Neural cell (in vitro differentiated cells): Measurements from ENCODE around the gene CREB3L1. TPM values are rescaled to one million over a fixed set of nuclear protein-coding genes. Genes with fewer than 3 reads are reported as not detected.

Experiments
- H2AFZ ChIP-seq: fragments of 200-600, 300-800 bp; sonication (generic), shearing (Covaris generic); 2 replicates; pipeline ENCODE4 v1.6.0; 2014; ENCODE audit warnings: low read depth, mild to moderate bottlenecking, antibody characterized with exemption, low read length, moderate library complexity
- H3F3A ChIP-seq: fragments of 200-600 bp; shearing (Covaris generic); 2 replicates; pipeline ENCODE4 v1.6.1; 2016; ENCODE audit warnings: mild to moderate bottlenecking, moderate library complexity, mixed read lengths, antibody characterized with exemption, low read length; ENCODE audit not compliant: insufficient read depth, poor library complexity, severe bottlenecking
- H3K27ac ChIP-seq: fragments of 200-600, 300-800 bp; sonication (generic), shearing (Covaris generic); 2 replicates; pipeline ENCODE4 v1.5.1; 2014; ENCODE audit warnings: mild to moderate bottlenecking, low read length, moderate library complexity
- H3K27me3 ChIP-seq: fragments of 300-800, 200-600 bp; sonication (generic), shearing (Covaris generic); 2 replicates; pipeline ENCODE4 v1.6.0; 2014; ENCODE audit warnings: mild to moderate bottlenecking, low read depth, low read length, moderate library complexity; ENCODE audit not compliant: insufficient read depth
- H3K36me3 ChIP-seq: fragments of 300-800, 200-600 bp; sonication (generic), shearing (Covaris generic); 2 replicates; pipeline ENCODE4 v1.5.1; 2014; ENCODE audit warnings: mild to moderate bottlenecking, antibody characterized with exemption, low read length, moderate library complexity; ENCODE audit not compliant: insufficient read depth
- H3K4me2 ChIP-seq: fragments of 300-800, 200-600 bp; sonication (generic), shearing (Covaris generic); 2 replicates; pipeline ENCODE4 v1.6.0; 2014; ENCODE audit warnings: mild to moderate bottlenecking, low read length
- H3K4me3 ChIP-seq: fragments of 300-800, 200-600 bp; sonication (generic), shearing (Covaris generic); 2 replicates; pipeline ENCODE4 v1.5.1; 2014; ENCODE audit warnings: mild to moderate bottlenecking, low read length, moderate library complexity
- H3K79me2 ChIP-seq: fragments of 200-600 bp; shearing (Covaris generic); replicated peaks from 2 replicates; pipeline ENCODE4 v1.6.0; 2014; ENCODE audit warnings: mild to moderate bottlenecking, low read length, moderate library complexity; ENCODE audit not compliant: insufficient read depth
- H3K9ac ChIP-seq: fragments of 300-800, 200-600 bp; sonication (generic), shearing (Covaris generic); 2 replicates; pipeline ENCODE4 v1.6.1; 2016; ENCODE audit warnings: mild to moderate bottlenecking, low read length, mixed read lengths
- H3K9me2 ChIP-seq: fragments of 200-600 bp; shearing (Covaris generic); 2 replicates; pipeline ENCODE4 v1.6.1; 2016; ENCODE audit warnings: mild to moderate bottlenecking, low read length, mixed read lengths; ENCODE audit not compliant: insufficient read depth
- H3K9me3 ChIP-seq: fragments of 200-600, 300-800 bp; sonication (generic), shearing (Covaris generic); 2 replicates; pipeline ENCODE4 v1.6.1; 2016; ENCODE audit warnings: mild to moderate bottlenecking, mixed run types, low read length, moderate library complexity, mixed read lengths
- H4K20me1 ChIP-seq: fragments of 200-600 bp; shearing (Covaris generic); 2 replicates; pipeline ENCODE4 v1.6.1; 2016; ENCODE audit warnings: mild to moderate bottlenecking, mixed run types; ENCODE audit not compliant: insufficient read depth
- CTCF ChIP-seq: fragments of 450-650 bp; IDR thresholded peaks from 2 replicates; pipeline ENCODE4 v1.5.1; 2014; ENCODE audit warnings: antibody characterized with exemption, mild to moderate bottlenecking, moderate library complexity; ENCODE audit not compliant: poor library complexity, severe bottlenecking
- EP300 ChIP-seq: fragments of 450-650 bp; conservative IDR thresholded peaks from 2 replicates; pipeline ENCODE4 v1.6.1; 2014; ENCODE audit warnings: antibody characterized with exemption, mild to moderate bottlenecking, moderate library complexity; ENCODE audit not compliant: poor library complexity, severe bottlenecking
- EZH2 ChIP-seq: fragments of 200-600, 300-800 bp; shearing (Covaris generic), sonication (generic); IDR thresholded peaks from 2 replicates; pipeline ENCODE4 v1.6.1; 2014; ENCODE audit warnings: antibody characterized with exemption, low read length, borderline replicate concordance, mild to moderate bottlenecking; ENCODE audit not compliant: insufficient read depth, poor library complexity, severe bottlenecking
- MXI1 ChIP-seq: fragments of 450-650 bp; conservative IDR thresholded peaks from 2 replicates; pipeline ENCODE4 v1.6.1; 2014; ENCODE audit warnings: antibody characterized with exemption, mild to moderate bottlenecking; ENCODE audit not compliant: poor library complexity, severe bottlenecking
- POLR2AphosphoS5 ChIP-seq: IDR thresholded peaks from 2 replicates; pipeline ENCODE4 v1.6.1; 2012
- RAD21 ChIP-seq: fragments of 450-650 bp; conservative IDR thresholded peaks from 2 replicates; pipeline ENCODE4 v1.6.1; 2014; ENCODE audit warnings: antibody characterized with exemption, mild to moderate bottlenecking, moderate library complexity
- REST ChIP-seq: IDR thresholded peaks from 2 replicates; pipeline ENCODE4 v1.6.1; 2012; ENCODE audit warnings: borderline replicate concordance
- SMC3 ChIP-seq: fragments of 450-650 bp; conservative IDR thresholded peaks from 2 replicates; pipeline ENCODE4 v1.6.1; 2014; ENCODE audit warnings: antibody characterized with exemption, mild to moderate bottlenecking, moderate library complexity; ENCODE audit not compliant: poor library complexity
- TAF1 ChIP-seq: IDR thresholded peaks from 2 replicates; pipeline ENCODE4 v1.6.1; 2012; ENCODE audit warnings: low read depth
- polyA plus RNA-seq: library from polyadenylated mRNA; depleted of rRNA; stranded (reverse); fragments of >200 nt; gene quantifications from 2 replicates; pipeline ENCODE4 v1.2.3, GENCODE V29; 2014

CREB3L1 gene
- polyA plus RNA-seq, 1 donor from 2014 or later, result not detected

- Histone ChIP-seq H3K9ac (no peak overlapping the region), H3F3A (no peaks in the 10 kb centered on the region), H3K36me3 (no peaks in the 10 kb centered on the region), H3K27me3 (no peaks in the 10 kb centered on the region), H3K4me2 (no peak overlapping the region), H3K4me3 (no peak overlapping the region), H3K9me3 (no peaks in the 10 kb centered on the region), H3K27ac (no peak overlapping the region), H3K79me2 (no peaks in the 10 kb centered on the region), H2AFZ (no peak overlapping the region), H4K20me1 (no peaks in the 10 kb centered on the region), H3K9me2 (no peaks in the 10 kb centered on the region)
- TF ChIP-seq MXI1 (no peak), SMC3 (no peak), POLR2AphosphoS5 (no peak), REST (no peak), EZH2 (no peak), EP300 (no peak), TAF1 (no peak), RAD21 (no peak), CTCF (no peak)
These were observed 85.6 kb downstream of the CREB3L1 start for GRCh38 chr11:46363031-46363407.

- Histone ChIP-seq H3K36me3 (no peaks in the 10 kb centered on the region), H3K9me2 (no peaks in the 10 kb centered on the region), H3K9ac (no peak overlapping the region)
These were observed 86.1 kb downstream of the CREB3L1 start for GRCh38 chr11:46363455-46364005.

More at GRCh38 chr11:46363455-46364005, 86.1 kb downstream of the CREB3L1 start:
- Histone ChIP-seq H4K20me1 (no peaks in the 10 kb centered on the region), H3F3A (no peaks in the 10 kb centered on the region), H3K27ac (no peak overlapping the region), H2AFZ (no peak overlapping the region), H3K9me3 (no peaks in the 10 kb centered on the region), H3K79me2 (no peaks in the 10 kb centered on the region), H3K4me2 (no peak overlapping the region), H3K4me3 (no peak overlapping the region), H3K27me3 (no peaks in the 10 kb centered on the region)
- TF ChIP-seq RAD21 (no peak), TAF1 (no peak), REST (no peak)
